Gastrocnemius medialis (tissue), 4 donors: ENCODE results near the gene EXD3.

Experiments used
- CTCF ChIP-seq, 5 experiments: fragments of 450-650 bp in 3 of 5; fragments of 200-600 bp in 2 of 5; sonication (generic) in 2 of 5; IDR thresholded peaks in 4 of 5; conservative IDR thresholded peaks in 1 of 5; 1 replicate in 4 of 5; 2 replicates in 1 of 5; pipeline ENCODE4 v1.5.1; 2016 to 2019; ENCODE audit warnings: antibody characterized with exemption in 5 of 5, mild to moderate bottlenecking in 3 of 5, moderate library complexity in 3 of 5
- POLR2A ChIP-seq, 2 donors: fragments of 450-650 bp; IDR thresholded peaks; one replicate each; pipeline ENCODE4 v1.6.1; 2017; ENCODE audit warnings: antibody characterized with exemption in 2 of 2, mild to moderate bottlenecking in 2 of 2, moderate library complexity in 2 of 2

- TF ChIP-seq CTCF (IDR thresholded peaks at IDR 0.05 in 4 of 5, conservative IDR thresholded peaks at IDR 0.05 in 1 of 5) (no peak), POLR2A (IDR thresholded peaks at IDR 0.05) (no peak)
These were observed 15.7 kb upstream of the EXD3 start for GRCh38 chr9:137438591-137439157.
